ENCODE measurements around the gene RAMP2.
A peak's percentile ranks its signal among the peaks of the same experiment; 100 is the strongest.
"Not testable (repeated sequence)": the region's sequence is repeated elsewhere in the genome, so short reads cannot be mapped to it uniquely, and the experiment has no call there.

Gene RAMP2

DNA sequence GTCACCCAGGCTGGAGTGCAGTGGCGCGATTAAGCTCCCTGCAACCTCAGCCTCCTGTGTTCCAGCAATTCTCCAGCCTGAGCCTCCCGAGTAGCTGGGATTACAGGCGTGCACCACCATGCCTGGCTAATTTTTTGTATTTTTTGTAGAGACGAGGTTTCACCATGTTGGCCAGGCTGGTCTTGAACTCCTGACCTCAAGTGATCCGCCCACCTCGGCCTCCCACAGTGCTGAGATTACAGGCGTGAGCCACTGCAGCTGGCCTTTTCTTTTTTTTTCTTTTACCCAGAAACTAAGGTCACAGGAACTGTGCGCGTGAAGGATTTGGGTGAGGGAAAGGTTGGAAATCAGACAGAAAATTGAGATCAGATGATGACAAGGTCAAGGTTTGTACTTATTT lies 8.9 kb downstream of the RAMP2 start:
- DNase-seq (ENCODE audit: low spot score) = not testable (repeated sequence)

DNA sequence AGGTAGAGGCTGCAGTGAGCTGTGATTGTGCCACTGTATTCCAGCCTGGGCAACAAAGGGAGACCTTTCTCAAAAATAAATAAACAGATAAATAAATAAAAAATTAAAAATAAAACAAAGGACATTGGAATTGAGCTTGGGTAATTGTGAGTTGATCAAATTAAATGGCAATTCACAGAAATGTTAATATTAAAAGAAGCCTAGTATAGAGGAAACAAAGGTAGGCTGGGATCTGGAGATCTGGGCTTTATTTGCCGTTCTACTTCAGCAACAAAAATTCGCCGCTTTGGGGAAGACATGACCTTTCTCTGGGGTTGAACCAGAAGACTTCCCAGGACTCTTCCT lies 11.9 kb downstream of the RAMP2 start:
- no peak for DNase-seq (ENCODE audit: low spot score)

DNA sequence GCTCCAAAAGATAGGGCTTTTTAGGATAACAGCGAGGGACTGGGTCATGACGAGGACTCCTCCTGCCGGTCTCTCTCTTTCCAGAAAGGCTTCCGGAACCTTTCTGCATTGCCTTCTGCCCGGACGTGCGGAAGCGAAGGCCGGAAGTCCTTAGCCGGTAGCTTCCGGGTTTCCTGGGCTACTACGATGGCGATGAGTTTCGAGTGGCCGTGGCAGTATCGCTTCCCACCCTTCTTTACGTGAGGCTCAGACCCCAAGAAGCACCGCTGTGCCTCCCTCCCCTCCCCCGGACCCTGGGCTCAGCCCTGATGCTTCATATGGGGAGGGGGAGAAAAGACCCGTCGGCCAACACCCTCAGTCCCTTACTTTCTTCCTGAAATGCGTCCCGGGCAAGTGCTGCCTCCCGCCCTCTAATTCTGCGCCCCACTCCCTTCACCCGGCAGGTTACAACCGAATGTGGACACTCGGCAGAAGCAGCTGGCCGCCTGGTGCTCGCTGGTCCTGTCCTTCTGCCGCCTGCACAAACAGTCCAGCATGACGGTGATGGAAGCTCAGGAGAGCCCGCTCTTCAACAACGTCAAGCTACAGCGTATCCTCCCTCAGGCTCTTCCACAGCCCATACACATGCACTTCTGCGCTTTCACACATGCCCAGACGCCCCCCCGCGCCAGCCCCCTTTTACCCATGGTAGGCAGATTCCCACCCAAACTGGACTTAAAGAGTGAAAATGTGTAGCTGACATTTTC lies 12.4 kb downstream of the RAMP2 start, which contains the start of gene VPS25:
VPS25 (plus strand) TSS at position 160 of the 746 bp plus-strand sequence; CDS start at position 187, 27 bp downstream.
- DNase-seq (ENCODE audit: low spot score) = peak; percentile 88

DNA sequence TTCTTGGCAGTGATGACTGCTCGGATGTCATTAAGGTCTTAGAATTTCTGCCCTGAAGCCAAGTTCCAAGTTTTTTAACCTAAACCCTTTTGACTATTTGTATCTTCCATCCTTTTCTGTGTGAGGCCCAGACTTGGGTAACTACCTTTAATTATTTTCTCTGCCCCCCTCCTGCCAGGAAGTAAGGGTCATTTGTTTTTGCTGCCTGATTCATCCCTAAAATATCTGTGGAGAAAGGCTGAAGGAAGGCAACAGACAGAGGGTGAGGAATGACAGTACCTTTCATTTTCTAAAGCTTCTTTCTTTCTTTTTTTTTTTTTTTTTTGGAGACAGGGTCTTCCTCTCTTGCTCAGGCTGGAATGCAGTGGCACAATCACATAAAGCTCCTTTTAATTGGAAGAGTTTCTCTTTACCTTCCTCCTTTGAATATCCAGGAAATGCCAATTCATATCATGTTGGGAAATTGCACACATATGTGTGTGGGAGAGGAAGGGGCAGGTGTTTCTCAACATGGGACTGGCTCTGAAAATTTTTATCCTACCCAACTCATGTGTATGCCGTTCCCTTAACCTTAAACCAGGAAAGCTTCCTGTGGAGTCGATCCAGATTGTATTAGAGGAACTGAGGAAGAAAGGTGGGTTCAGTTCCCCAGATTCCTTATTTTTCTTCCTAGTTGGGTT lies 13.2 kb downstream of the RAMP2 start:
- DNase-seq (ENCODE audit: low spot score) = no peak

DNA sequence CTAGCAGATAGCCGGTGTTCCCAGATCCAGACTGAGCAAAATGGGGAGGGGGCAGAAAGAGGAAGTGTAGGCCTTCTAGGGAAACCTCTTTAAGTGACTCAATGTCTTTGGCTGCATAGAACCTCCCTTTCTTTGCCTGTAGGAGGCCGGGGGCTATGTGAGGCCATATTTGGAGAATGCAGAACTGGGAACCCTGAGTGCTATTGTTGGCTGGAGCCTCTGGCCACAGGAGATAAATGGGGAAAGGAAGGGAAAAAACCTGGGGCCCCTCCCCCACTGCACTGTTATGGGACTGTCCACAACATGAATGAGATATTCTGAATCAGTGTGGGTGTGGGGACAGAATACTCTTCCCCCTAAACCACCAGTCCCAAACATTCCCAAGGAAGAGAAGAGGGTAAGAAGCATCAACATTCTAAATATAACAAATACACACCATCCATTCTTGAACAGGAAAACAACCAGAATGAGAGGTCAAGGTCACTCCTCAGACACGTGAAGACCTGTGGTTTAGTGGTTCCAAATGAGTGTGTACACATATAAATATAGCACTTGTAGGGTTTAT lies 14.6 kb downstream of the RAMP2 start:
- no peak for DNase-seq (ENCODE audit: low spot score)

DNA sequence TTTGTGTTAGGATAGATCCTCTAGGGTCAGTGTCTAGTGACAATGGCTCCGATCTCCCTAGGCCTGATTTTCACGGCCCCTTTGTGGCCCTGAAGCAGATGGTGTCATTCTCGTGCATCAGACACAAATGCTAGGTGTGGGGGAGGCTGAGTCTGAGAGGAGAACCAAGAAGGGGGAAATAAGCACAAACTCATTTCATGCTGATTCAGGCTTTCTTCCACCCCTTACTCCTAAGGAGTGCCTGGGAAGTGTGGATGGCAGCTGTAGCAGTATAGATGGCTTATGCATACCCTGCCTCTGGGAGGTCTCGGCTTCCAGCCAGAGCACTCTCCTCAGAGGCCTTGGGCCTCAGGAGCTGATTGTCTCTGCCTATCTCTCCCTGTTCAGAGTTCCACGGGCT lies 17.5 kb downstream of the RAMP2 start:
- no peak for DNase-seq (ENCODE audit: low spot score)

DNA sequence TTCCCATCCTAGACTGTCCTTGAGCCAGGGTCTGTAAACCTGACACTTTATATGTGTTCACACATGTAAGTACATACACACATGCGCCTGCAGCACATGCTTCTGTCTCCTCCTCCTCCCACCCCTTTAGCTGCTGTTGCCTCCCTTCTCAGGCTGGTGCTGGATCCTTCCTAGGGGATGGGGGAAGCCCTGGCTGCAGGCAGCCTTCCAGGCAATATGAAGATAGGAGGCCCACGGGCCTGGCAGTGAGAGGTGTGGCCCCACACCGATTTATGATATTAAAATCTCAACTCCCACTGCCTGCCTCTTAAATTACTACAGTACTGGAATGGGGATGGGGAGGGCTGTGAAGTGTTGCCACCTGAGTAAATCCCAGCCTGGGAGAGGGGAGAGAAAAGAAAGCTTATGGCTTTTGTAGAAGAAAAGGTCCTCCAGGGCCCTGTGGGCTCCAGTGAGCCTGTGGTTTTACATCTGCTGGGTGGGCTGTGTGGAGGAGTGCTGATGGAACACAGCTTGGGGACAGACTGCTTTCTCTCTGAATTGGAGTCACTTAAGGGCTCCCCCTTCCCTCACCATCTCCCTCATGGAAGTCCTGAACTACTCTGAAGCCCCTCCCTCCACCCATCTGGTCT lies 18.4 kb downstream of the RAMP2 start:
- no peak for DNase-seq (ENCODE audit: low spot score)

DNA sequence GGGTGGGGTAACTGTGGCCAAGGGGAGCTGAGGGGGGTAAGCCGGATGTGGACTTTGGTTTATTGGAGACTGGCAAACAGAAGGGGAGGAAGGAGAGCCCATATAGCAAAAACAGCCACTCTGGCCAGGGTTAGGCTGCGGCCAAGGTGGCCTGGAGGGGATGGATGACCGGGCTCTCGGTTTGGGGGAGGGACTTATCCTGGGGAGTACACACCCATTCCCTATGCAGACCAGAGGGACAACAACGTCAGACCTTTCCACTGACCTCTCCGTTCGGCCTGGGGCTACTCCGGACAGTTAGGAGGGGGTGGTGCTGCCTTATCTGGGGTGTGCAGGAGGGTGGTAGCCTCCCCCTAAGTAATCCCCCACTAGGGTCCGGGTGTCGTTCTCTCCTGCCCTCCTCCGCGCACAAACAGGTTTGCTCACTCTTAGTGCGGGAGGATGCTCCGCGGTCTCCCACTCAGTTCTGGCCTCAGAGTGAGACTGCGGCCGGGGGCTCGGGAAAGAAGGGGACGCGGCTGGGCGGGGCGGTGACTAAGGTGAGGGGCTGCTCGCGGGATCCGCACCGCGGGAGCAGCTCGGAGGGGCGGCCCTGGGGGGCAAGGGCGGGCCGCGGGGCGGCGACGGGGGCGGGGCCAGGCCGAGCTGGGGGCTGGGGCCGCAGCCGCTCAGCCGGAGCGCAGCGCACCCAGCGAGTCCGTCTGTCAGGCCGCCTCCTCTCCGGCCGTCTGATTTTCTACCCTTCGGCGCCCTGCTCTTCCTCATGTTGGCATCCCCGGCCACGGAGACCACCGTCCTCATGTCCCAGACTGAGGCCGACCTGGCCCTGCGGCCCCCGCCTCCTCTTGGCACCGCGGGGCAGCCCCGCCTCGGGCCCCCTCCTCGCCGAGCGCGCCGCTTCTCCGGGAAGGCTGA lies 19.2 kb downstream of the RAMP2 start, which contains the start of gene WNK4:
WNK4 (plus strand) TSS at position 675 of the 915 bp plus-strand sequence; CDS start at position 764, 89 bp downstream.
- no peak for DNase-seq (ENCODE audit: low spot score)

DNA sequence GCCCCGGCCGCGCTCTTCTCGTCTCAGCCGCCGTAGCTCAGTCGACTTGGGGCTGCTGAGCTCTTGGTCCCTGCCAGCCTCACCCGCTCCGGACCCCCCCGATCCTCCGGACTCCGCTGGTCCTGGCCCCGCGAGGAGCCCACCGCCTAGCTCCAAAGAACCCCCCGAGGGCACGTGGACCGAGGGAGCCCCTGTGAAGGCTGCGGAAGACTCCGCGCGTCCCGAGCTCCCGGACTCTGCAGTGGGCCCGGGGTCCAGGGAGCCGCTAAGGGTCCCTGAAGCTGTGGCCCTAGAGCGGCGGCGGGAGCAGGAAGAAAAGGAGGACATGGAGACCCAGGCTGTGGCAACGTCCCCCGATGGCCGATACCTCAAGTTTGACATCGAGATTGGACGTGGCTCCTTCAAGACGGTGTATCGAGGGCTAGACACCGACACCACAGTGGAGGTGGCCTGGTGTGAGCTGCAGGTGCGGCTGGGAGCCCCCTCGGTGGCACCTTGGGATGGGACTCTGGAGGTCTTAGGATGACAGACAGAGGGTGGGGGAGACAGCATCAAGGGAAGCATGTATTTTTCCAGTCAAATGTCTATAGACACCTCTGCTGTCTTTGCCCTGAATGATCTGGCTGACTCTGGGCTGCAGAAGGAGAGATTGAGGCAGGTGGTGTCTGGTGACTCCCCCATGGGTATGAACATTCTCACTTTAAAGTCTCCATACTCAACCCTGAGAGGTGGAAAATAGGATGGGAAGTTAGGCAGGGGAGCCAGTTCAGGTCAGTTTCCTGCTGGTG lies 20.0 kb downstream of the RAMP2 start:
- DNase-seq (ENCODE audit: low spot score) = no peak

DNA sequence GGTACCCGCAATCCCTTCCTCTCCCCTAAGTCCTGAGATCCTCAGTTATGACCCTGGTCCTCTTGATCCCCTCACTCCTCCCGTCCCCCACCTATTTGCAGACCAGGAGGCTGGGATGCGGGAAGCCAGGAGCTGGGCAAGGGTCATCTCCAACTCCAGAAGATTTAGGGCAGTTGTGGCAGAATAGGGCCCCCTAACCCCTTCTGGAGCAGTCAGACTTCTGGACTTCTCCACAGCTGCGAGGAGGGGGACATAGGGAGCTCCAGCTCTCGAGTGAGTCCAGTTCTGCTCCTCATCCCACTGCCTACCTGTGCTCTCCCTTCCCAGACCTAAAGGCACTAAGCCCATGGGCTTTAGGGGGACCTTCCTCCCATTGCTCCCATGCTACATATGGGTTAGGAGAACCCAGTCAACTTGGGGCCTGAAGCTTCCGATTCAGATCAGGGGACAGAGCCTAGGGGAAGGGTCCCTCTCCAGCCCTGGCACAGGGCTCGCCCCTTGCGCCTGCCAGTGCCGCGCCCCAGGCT lies 20.7 kb downstream of the RAMP2 start:
- DNase-seq (ENCODE audit: low spot score) = no peak

DNA sequence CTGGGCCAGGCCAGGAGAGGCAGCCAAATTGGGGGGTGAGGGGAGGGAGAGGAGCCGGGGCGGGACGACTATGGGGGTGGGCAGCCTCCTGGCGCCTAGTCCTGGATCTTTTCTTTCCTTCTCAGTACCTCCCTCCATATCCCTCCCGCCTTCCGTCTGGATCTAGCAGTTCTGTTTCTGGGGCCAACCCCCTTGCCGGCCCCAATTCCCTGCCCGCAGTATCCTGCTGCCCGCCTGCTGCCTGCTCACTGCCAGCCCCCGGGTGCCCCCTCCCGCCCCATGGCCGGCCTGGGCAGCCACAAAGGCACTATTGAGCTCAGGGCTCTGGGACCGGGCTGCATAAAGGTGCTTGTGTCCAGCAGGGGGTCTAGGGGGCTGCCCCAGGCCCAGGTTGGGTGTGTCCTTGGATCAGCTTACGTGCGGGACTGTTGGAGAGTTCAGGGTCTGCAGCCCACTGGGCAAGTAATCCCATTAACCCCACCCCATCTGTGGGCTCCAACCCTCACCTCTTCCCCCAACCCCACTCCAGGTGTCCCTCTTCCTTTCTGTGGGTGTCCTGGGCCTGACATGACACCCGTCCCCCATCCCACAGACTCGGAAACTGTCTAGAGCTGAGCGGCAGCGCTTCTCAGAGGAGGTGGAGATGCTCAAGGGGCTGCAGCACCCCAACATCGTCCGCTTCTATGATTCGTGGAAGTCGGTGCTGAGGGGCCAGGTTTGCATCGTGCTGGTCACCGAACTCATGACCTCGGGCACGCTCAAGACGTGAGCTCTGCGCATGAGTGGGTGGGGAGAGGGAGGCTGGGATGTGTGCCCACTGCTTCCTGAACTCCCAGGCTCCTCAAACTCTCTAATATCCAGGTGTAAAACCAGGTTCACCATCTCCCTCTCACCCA lies 21.4 kb downstream of the RAMP2 start:
- no peak for DNase-seq (ENCODE audit: low spot score)

DNA sequence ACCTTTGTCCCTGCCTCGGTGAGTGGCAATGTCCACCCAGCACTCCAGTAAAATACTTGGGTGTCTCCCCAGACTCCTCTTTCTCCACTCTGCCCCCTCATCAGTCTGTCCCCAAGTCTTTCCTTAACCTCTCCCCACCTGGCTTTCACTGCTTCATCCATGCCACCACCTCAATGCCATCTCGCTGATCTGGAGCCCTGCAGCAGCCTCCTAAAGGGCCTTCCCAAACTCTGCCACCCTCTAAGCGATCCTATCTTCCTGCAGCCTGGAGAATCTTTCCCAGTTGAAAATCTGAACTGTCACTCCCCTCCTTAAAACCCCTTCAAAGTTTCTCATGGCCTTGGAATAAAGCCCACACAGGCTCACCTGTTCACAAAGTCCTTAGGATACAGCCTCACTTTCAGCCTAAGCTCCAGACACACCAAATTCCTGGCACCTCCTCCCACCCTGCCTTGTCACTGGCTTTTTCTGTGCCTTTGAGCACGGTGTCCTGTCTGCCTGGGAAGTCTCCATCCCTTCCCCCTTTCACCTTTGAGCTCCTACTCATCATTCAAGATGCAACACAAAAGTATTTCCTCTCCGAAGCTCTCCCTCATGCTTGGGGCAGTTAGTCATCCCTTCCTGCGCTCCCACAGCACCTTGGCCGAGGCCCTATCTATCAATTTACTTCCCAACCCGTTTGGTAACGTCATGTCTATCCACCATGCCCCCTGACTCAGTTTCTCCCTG lies 22.2 kb downstream of the RAMP2 start:
- DNase-seq (ENCODE audit: low spot score) = no peak

DNA sequence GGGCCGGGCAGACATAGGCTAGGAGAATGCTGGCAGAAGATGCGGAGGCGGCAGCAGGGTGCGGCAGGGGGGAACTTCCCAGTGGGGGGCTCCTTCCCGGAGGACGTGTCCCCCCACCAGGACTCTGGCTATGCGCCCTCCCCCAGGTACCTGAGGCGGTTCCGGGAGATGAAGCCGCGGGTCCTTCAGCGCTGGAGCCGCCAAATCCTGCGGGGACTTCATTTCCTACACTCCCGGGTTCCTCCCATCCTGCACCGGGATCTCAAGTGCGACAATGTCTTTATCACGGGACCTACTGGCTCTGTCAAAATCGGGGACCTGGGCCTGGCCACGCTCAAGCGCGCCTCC lies 22.7 kb downstream of the RAMP2 start:
- no peak for DNase-seq (ENCODE audit: low spot score)

DNA sequence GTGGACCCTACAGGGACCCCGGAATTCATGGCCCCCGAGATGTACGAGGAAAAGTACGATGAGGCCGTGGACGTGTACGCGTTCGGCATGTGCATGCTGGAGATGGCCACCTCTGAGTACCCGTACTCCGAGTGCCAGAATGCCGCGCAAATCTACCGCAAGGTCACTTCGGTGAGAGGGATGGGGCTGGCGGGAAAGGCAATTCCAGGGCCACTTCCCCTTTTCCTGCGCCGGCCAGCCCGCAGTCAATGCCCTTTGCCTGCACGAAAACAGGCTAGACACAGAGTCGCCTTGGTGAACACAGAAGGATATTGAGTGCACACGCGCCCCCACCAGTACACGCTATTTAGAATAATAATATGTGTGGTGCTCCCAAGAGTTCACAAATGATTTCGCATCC lies 23.4 kb downstream of the RAMP2 start:
- DNase-seq (ENCODE audit: low spot score) = no peak

DNA sequence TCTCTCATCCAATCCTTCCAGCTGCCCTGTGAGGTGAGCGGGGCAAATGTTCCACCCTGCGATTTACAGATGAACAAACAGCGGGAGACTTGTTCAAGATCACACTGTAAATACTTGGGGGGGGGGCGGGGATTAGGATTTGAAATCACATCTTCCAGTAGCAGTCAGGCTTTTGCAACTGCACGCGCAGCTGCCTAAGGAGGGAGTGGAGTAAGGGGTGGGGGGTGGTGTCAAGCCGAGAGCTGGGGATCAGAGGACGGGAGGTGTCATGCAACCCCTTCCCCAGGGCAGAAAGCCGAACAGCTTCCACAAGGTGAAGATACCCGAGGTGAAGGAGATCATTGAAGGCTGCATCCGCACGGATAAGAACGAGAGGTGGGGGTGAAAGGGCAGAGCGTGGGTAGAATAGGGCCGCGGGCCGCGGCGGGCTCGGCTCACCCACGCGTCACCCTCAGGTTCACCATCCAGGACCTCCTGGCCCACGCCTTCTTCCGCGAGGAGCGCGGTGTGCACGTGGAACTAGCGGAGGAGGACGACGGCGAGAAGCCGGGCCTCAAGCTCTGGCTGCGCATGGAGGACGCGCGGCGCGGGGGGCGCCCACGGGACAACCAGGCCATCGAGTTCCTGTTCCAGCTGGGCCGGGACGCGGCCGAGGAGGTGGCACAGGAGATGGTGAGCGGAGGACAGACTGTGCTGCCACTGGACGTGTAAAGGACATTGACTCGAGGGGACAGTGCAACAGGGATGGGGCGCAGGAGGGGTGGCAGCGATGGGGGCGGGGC lies 24.0 kb downstream of the RAMP2 start:
- no peak for DNase-seq (ENCODE audit: low spot score)

DNA sequence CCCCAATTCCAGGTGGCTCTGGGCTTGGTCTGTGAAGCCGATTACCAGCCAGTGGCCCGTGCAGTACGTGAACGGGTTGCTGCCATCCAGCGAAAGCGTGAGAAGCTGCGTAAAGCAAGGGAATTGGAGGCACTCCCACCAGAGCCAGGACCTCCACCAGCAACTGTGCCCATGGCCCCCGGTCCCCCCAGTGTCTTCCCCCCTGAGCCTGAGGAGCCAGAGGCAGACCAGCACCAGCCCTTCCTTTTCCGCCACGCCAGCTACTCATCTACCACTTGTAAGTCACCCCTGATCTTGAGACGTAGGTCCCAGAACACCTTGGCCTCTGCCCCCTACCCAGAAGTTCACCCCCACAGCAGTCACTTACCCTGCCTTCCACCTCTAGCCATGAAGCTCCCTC lies 26.2 kb downstream of the RAMP2 start:
- DNase-seq (ENCODE audit: low spot score) = no peak

DNA sequence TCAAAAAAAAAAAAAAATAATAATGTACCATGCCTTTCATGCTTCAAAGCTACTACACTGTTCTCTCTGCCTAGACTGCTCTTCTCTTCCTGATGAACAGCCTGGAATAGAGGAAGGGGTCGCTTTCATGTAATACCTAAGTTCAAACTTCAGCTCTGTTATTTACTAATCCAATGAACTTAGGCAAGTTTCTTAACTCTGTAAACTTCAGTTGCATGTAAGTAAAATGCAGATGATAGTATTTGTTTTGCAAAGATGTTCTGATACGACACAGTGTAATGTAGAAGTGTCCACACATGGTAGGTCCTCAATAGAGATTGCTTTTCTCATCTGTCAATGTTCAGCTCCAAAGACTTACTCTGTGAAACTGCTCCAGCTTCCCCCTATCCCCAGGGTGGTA lies 30.9 kb downstream of the RAMP2 start:
- DNase-seq (ENCODE audit: low spot score) = no peak

DNA sequence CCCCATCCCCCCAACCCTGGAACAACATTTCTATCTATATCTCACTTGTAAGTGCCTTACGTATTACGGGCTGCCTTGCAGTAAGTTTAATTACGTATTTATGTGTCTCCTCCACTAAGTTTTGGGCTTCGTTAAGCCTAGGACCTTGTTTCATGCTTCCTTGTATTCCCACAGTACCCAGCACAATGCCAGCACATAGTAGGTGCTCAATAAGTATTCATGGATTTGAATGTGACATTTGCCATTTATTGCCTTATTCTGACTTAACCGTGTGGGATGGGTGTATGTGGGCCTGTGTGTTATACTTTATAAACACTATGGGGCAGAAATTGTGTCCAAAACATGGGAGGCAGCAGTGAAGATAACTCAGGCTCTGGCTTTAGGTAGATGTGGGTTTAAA lies 31.5 kb downstream of the RAMP2 start:
- no peak for DNase-seq (ENCODE audit: low spot score)

All from hematopoietic multipotent progenitor cell treated with erythropoietin and hydrocortisone succinate and interleukin-3 and kit ligand, for 17 days (in vitro differentiated cells).